A549 (cell line): ENCODE results near the gene GLCE. TPM values are rescaled to one million over a fixed set of nuclear protein-coding genes. Genes with fewer than 3 reads are reported as not detected.

ENCODE experiments used
- ATAC-seq, 2 experiments: fragments of 200-7000 bp in 1 of 2; fragments of >200 bp in 1 of 2; cut with Nextera tagmentation in 1 of 2; cut with Tn5 transposase in 1 of 2; 3 replicates each; pipeline versions ENCODE4 v1.8.0 to v1.9.1; 2018 to 2020; ENCODE audit warnings: mild to moderate bottlenecking in 1 of 2, moderate library complexity in 1 of 2
- CTCF ChIA-PET: fragments of 300-600 bp; sonication (Branson Sonifier 250); formaldehyde crosslinking; extraction: SDS; loops from one replicate; lab custom pipeline; 2021; ENCODE audit warnings: antibody characterized with exemption, inconsistent platforms; lab: Yijun Ruan, JAX
- POLR2A ChIA-PET: fragments of 350-600 bp; formaldehyde crosslinking; extraction: SDS; loops from one replicate; lab custom pipeline; 2021; ENCODE audit warnings: antibody characterized with exemption, inconsistent platforms; lab: Yijun Ruan, JAX
- DNase-seq, 2 experiments: peaks; one replicate each; pipeline versions ENCODE4 v3.0.0 to v3.0.0-alpha.2; 2011 to 2016; ENCODE audit warnings: low read depth in 1 of 2, low spot score in 1 of 2
- FAIRE-seq: peaks from 2 replicates; lab custom pipeline; 2011; peaks lifted over from hg19 to GRCh38; lab: Jason Lieb, UNC
- H3K27ac ChIP-seq, 2 experiments: fragments of >200 bp; sonication (Bioruptor Twin); formaldehyde crosslinking; 3 replicates each; pipeline ENCODE4 v1.5.1; 2016 to 2017
- H3K4me1 ChIP-seq: fragments of >200 bp; sonication (Bioruptor Twin); formaldehyde crosslinking; 3 replicates; pipeline ENCODE4 v1.6.1; 2016
- H3K4me2 ChIP-seq: fragments of >200 bp; sonication (Bioruptor Twin); formaldehyde crosslinking; 3 replicates; pipeline ENCODE4 v1.6.1; 2016
- H3K4me3 ChIP-seq: fragments of >200 bp; sonication (Bioruptor Twin); formaldehyde crosslinking; 3 replicates; pipeline ENCODE4 v1.5.1; 2016
- H3K9me3 ChIP-seq: fragments of >200 bp; sonication (Bioruptor Twin); formaldehyde crosslinking; 3 replicates; pipeline ENCODE4 v1.6.1; 2016
- ATOH8 ChIP-seq: fragments of 250-450 bp; sonication (Bioruptor Pico); IDR thresholded peaks from 2 replicates; pipeline ENCODE4 v1.5.0; 2020; ENCODE audit warnings: low read depth, mild to moderate bottlenecking, moderate library complexity
- BCL3 ChIP-seq: fragments of >200 bp; sonication (Bioruptor Twin); formaldehyde crosslinking; IDR thresholded peaks from 3 replicates; pipeline ENCODE4 v1.6.1; 2016
- CBX8 ChIP-seq: fragments of 200-600 bp; sonication (generic); IDR thresholded peaks from 2 replicates; pipeline ENCODE4 v1.6.1; 2016
- CHD2 ChIP-seq: fragments of 150-350 bp; IDR thresholded peaks from 2 replicates; pipeline ENCODE4 v1.6.1; 2014; ENCODE audit warnings: low read length; ENCODE audit not compliant: partially characterized antibody
- CTCF ChIP-seq: fragments of >200 bp; sonication (Bioruptor Twin); formaldehyde crosslinking; IDR thresholded peaks from 3 replicates; pipeline ENCODE4 v1.5.1; 2016
- E2F6 ChIP-seq: IDR thresholded peaks from 2 replicates; pipeline ENCODE4 v1.6.1; 2012; ENCODE audit warnings: low read depth, borderline replicate concordance
- ESRRA ChIP-seq: fragments of 150-350 bp; IDR thresholded peaks from 2 replicates; pipeline ENCODE4 v1.6.1; 2014; ENCODE audit warnings: mild to moderate bottlenecking, low read length, borderline replicate concordance
- FOSL2 ChIP-seq, 2 experiments: fragments of 450-650 bp in 1 of 2; fragments of >200 bp in 1 of 2; sonication (Bioruptor Twin) in 1 of 2; formaldehyde crosslinking; IDR thresholded peaks; 2 replicates each; pipeline versions ENCODE4 v1.5.0 to v1.6.1; 2016 to 2020; ENCODE audit warnings: mild to moderate bottlenecking in 1 of 2, moderate library complexity in 1 of 2
- FOXS1 ChIP-seq: fragments of 250-450 bp; sonication (Bioruptor Pico); IDR thresholded peaks from 2 replicates; pipeline ENCODE4 v1.5.0; 2020; ENCODE audit warnings: mild to moderate bottlenecking, moderate library complexity
- HDAC2 ChIP-seq: fragments of 200-600 bp; sonication (generic); IDR thresholded peaks from 2 replicates; pipeline ENCODE4 v1.6.1; 2016
- HEYL ChIP-seq: fragments of 250-450 bp; sonication (Bioruptor Pico); IDR thresholded peaks from 2 replicates; pipeline ENCODE4 v1.8.0; 2021; ENCODE audit warnings: mild to moderate bottlenecking, moderate library complexity
- HOXB5 ChIP-seq: fragments of 250-450 bp; sonication (Bioruptor Pico); IDR thresholded peaks from 2 replicates; pipeline ENCODE4 v1.5.0; 2020; ENCODE audit warnings: mild to moderate bottlenecking, moderate library complexity
- JUN ChIP-seq, 2 experiments: fragments of >200 bp; sonication (Bioruptor Twin); formaldehyde crosslinking; IDR thresholded peaks; 2 replicates in 1 of 2; 3 replicates in 1 of 2; pipeline ENCODE4 v1.6.1; 2016 to 2017
- JUNB ChIP-seq: fragments of >200 bp; sonication (Bioruptor Twin); formaldehyde crosslinking; IDR thresholded peaks from 2 replicates; pipeline ENCODE4 v1.6.1; 2016
- MAFK ChIP-seq: fragments of 450-650 bp; IDR thresholded peaks from 2 replicates; pipeline ENCODE4 v1.6.1; 2014; ENCODE audit not compliant: partially characterized antibody
- NPAS2 ChIP-seq: fragments of 250-450 bp; sonication (Bioruptor Pico); IDR thresholded peaks from 2 replicates; pipeline ENCODE4 v1.8.0; 2022; ENCODE audit warnings: mild to moderate bottlenecking, moderate library complexity, borderline replicate concordance
- PBX3 ChIP-seq: IDR thresholded peaks from 2 replicates; pipeline ENCODE4 v1.6.1; 2012
- RARB ChIP-seq: fragments of 250-450 bp; sonication (Bioruptor Pico); IDR thresholded peaks from 2 replicates; pipeline ENCODE4 v1.8.0; 2021; ENCODE audit warnings: mild to moderate bottlenecking, moderate library complexity
- RCOR1 ChIP-seq: fragments of 150-350 bp; IDR thresholded peaks from 2 replicates; pipeline ENCODE4 v1.6.1; 2014; ENCODE audit warnings: antibody characterized with exemption, low read length, low read depth
- SREBF2 ChIP-seq: fragments of 450-650 bp; IDR thresholded peaks from 2 replicates; pipeline ENCODE4 v1.6.1; 2014; ENCODE audit warnings: mild to moderate bottlenecking, moderate library complexity
- WGBS: methylation state at CpG from one replicate; pipeline ENCODE4 v1.1.6; 2017; ENCODE audit errors: missing lambda C conversion rate; 5-methylcytosine and 5-hydroxymethylcytosine counted together
- polyA plus RNA-seq, 4 experiments: library from polyadenylated mRNA; depleted of rRNA in 3 of 4; stranded (reverse); fragments of >200 nt; fragmentation: RNase III in 1 of 4; extraction: RNeasy Plus Mini Kit Qiagen cat#74134 plus additional on column Dnase treatment in 1 of 4; gene quantifications; 2 replicates in 3 of 4; 3 replicates in 1 of 4; pipeline ENCODE4 v1.2.3, GENCODE V29; 2011 to 2017
- TF ChIP-seq, protein P1 (sequence below): fragments of 200-600 bp; sonication (generic); IDR thresholded peaks from 2 replicates; pipeline ENCODE4 v1.6.1; 2016; ENCODE audit warnings: antibody characterized with exemption, mild to moderate bottlenecking, moderate library complexity
- TF ChIP-seq, protein P2 (sequence below): IDR thresholded peaks from 2 replicates; pipeline ENCODE4 v1.6.1; 2012
- TF ChIP-seq, protein P3 (sequence below): fragments of 450-650 bp; IDR thresholded peaks from 2 replicates; pipeline ENCODE4 v1.6.1; 2014; ENCODE audit warnings: antibody characterized with exemption

Gene GLCE
- polyA plus RNA-seq, 2 of the 4 experiments (the other 2 are of a cell fraction): 19.6 to 41.8 TPM

- no peaks in the 10 kb centered on the region for H3K4me1 ChIP-seq
- DNase-seq: no peak
- 84% methylated on average over 4 of the region's 4 CpGs for WGBS
- ATAC-seq: no peak
- POLR2A ChIA-PET: no interaction called here
- CTCF ChIA-PET: interaction anchor here (1.5 to 4.0 kb wide), 5 partner anchors 10 to 278 kb away, joined by 4 to 14 read pairs (median 9); no protein-coding TSS in a partner anchor
- no peak overlapping the region for H3K4me2 ChIP-seq
- H3K4me3 ChIP-seq: no peak overlapping the region
- H3K9me3 ChIP-seq: no peaks in the 10 kb centered on the region
- no peak overlapping the region for H3K27ac ChIP-seq
- TF ChIP-seq BCL3 (no peak), ATOH8 (CRISPR knock-in tag) (no peak), FOXS1 (no peak), ESRRA (no peak), JUNB (no peak), RARB (CRISPR knock-in tag) (no peak), JUN (IDR thresholded peaks at IDR 0.05) (no peak), HDAC2 (no peak), PBX3 (no peak), FOSL2 (IDR thresholded peaks at IDR 0.05) (no peak), FOSL2 (CRISPR knock-in tag; IDR thresholded peaks at IDR 0.05) (no peak), CHD2 (no peak), HOXB5 (CRISPR knock-in tag) (no peak), MAFK (no peak), HEYL (CRISPR knock-in tag) (no peak)
- TF ChIP-seq, protein P1, sequence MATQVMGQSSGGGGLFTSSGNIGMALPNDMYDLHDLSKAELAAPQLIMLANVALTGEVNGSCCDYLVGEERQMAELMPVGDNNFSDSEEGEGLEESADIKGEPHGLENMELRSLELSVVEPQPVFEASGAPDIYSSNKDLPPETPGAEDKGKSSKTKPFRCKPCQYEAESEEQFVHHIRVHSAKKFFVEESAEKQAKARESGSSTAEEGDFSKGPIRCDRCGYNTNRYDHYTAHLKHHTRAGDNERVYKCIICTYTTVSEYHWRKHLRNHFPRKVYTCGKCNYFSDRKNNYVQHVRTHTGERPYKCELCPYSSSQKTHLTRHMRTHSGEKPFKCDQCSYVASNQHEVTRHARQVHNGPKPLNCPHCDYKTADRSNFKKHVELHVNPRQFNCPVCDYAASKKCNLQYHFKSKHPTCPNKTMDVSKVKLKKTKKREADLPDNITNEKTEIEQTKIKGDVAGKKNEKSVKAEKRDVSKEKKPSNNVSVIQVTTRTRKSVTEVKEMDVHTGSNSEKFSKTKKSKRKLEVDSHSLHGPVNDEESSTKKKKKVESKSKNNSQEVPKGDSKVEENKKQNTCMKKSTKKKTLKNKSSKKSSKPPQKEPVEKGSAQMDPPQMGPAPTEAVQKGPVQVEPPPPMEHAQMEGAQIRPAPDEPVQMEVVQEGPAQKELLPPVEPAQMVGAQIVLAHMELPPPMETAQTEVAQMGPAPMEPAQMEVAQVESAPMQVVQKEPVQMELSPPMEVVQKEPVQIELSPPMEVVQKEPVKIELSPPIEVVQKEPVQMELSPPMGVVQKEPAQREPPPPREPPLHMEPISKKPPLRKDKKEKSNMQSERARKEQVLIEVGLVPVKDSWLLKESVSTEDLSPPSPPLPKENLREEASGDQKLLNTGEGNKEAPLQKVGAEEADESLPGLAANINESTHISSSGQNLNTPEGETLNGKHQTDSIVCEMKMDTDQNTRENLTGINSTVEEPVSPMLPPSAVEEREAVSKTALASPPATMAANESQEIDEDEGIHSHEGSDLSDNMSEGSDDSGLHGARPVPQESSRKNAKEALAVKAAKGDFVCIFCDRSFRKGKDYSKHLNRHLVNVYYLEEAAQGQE: no peak
- FAIRE-seq: no peak
These were observed 44.0 kb upstream of the GLCE start for GRCh38 chr15:69116391-69116790.

DNA sequence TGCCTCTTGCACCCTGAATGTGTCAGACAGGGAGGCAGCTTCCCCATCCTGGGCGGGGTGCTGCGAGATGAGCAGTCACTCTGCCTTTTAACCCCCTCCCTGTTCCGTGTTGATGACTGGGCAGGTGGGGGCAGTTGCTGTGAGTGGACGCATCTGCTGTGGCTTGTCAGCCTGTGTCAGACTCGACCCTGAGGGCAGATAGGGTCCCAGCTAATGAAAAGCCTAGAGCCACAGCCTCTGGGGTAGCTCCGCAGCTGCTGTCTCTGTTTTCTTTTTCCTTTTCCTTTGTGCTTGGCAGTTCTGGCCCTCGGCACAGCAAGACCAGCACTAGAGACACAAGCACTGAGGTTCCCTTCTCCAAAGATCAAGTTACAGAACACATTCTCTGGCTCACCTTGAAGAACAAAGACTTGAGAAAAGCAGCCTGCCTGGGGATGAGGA is 43.0 kb upstream of the GLCE start:
- Histone ChIP-seq H3K4me3 (no peak overlapping the region), H3K27ac (no peak overlapping the region), H3K4me2 (no peak overlapping the region), H3K4me1 (no peaks in the 10 kb centered on the region), H3K9me3 (no peaks in the 10 kb centered on the region)
- DNase-seq (no peak), FAIRE-seq (no peak), ATAC-seq (no peak)
- ChIA-PET POLR2A (interaction anchor here (2.1 kb wide), 1 partner anchor 43 kb away, joined by 6 read pairs; the partner anchor contains the start of gene GLCE), CTCF (interaction anchor here (0.8 to 4.0 kb wide), 7 partner anchors 9 to 277 kb away, joined by 3 to 14 read pairs (median 5); no protein-coding TSS in a partner anchor)
- 66% methylated on average over 7 of the region's 7 CpGs for WGBS
- TF ChIP-seq CTCF: no peak
- no peak for TF ChIP-seq SREBF2
- no peak for TF ChIP-seq CBX8
- TF ChIP-seq, protein P2, sequence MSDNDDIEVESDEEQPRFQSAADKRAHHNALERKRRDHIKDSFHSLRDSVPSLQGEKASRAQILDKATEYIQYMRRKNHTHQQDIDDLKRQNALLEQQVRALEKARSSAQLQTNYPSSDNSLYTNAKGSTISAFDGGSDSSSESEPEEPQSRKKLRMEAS: no peak
- TF ChIP-seq, protein P1: no peak
- TF ChIP-seq, protein P3, sequence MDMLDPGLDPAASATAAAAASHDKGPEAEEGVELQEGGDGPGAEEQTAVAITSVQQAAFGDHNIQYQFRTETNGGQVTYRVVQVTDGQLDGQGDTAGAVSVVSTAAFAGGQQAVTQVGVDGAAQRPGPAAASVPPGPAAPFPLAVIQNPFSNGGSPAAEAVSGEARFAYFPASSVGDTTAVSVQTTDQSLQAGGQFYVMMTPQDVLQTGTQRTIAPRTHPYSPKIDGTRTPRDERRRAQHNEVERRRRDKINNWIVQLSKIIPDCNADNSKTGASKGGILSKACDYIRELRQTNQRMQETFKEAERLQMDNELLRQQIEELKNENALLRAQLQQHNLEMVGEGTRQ: no peak
- TF ChIP-seq RCOR1: no peak
- no peak for TF ChIP-seq NPAS2 (CRISPR knock-in tag)
- no peak for TF ChIP-seq E2F6
- no peak for TF ChIP-seq FOXS1
